Panc1 (cell line): ENCODE results near the gene LAMA5. TPM values are rescaled to one million over a fixed set of nuclear protein-coding genes. Genes with fewer than 3 reads are reported as not detected.

ENCODE experiments used
- ATAC-seq: fragments of 200-7000 bp; cut with Tn5 transposase; 2 replicates; pipeline ENCODE4 v1.9.1; 2020; ENCODE audit warnings: mild to moderate bottlenecking, moderate library complexity
- BruUV-seq: library from RNA; stranded (reverse); fragments of 400-500 nt; replicated peaks from 2 replicates; lab custom pipeline; 2021; lab: Mats Ljungman, UMichigan
- CTCF ChIA-PET: fragments of 300-600 bp; sonication (Branson Sonifier 250); formaldehyde crosslinking; loops from one replicate; lab custom pipeline; 2022; ENCODE audit warnings: antibody characterized with exemption; lab: Charles Lee
- POLR2A ChIA-PET: fragments of 300-600 bp; sonication (Branson Sonifier 250); formaldehyde crosslinking; loops from one replicate; lab custom pipeline; 2022; ENCODE audit warnings: antibody characterized with exemption; lab: Charles Lee
- DNase-seq: peaks from one replicate; pipeline ENCODE4 v3.0.0-alpha.2; 2010; ENCODE audit warnings: low read depth, low spot score
- H3K27ac ChIP-seq: 2 replicates; pipeline ENCODE4 v1.5.1; 2011; ENCODE audit warnings: mild to moderate bottlenecking, low read length, inconsistent platforms
- H3K27me3 ChIP-seq: fragments of 200-500 bp; sonication (Bioruptor generic); 2 replicates; pipeline ENCODE4 v1.6.0; 2014; ENCODE audit warnings: low read length, inconsistent platforms; ENCODE audit not compliant: control insufficient read depth, insufficient read depth
- H3K36me3 ChIP-seq: fragments of 200-500 bp; sonication (Bioruptor generic); 2 replicates; pipeline ENCODE4 v1.5.1; 2014; ENCODE audit warnings: inconsistent platforms, mild to moderate bottlenecking, low read length, moderate library complexity; ENCODE audit not compliant: control insufficient read depth, insufficient read depth
- H3K4me1 ChIP-seq: 2 replicates; pipeline ENCODE4 v1.5.1; 2011; ENCODE audit warnings: inconsistent platforms, mild to moderate bottlenecking, low read length, moderate library complexity; ENCODE audit not compliant: control insufficient read depth, insufficient read depth
- H3K4me3 ChIP-seq, 2 experiments: 2 replicates each; pipeline ENCODE4 v1.5.1; 2011 to 2012; ENCODE audit warnings: low read depth in 2 of 2, low read length in 2 of 2, mild to moderate bottlenecking in 2 of 2, inconsistent platforms in 1 of 2, moderate library complexity in 1 of 2
- H3K9me3 ChIP-seq: fragments of 200-500 bp; sonication (Bioruptor generic); 2 replicates; pipeline ENCODE4 v1.5.1; 2014; ENCODE audit warnings: low read depth, mild to moderate bottlenecking, inconsistent platforms, low read length, moderate library complexity; ENCODE audit not compliant: control insufficient read depth, insufficient read depth
- CTCF ChIP-seq: fragments of 450-650 bp; IDR thresholded peaks from 2 replicates; pipeline ENCODE4 v1.5.1; 2017; ENCODE audit warnings: mild to moderate bottlenecking
- POLR2AphosphoS5 ChIP-seq: IDR thresholded peaks from 2 replicates; pipeline ENCODE4 v1.6.1; 2012; ENCODE audit warnings: mild to moderate bottlenecking, low read depth, low read length, moderate library complexity
- REST ChIP-seq, 2 experiments: IDR thresholded peaks; 2 replicates each; pipeline ENCODE4 v1.6.1; 2011 to 2012; ENCODE audit warnings: low read depth in 2 of 2, control low read depth in 1 of 2, low read length in 1 of 2, mild to moderate bottlenecking in 1 of 2, moderate library complexity in 1 of 2; ENCODE audit not compliant: insufficient read depth in 1 of 2
- SIN3A ChIP-seq: IDR thresholded peaks from 2 replicates; pipeline ENCODE4 v1.6.1; 2012; ENCODE audit warnings: low read depth, mild to moderate bottlenecking, low read length, moderate library complexity, borderline replicate concordance; ENCODE audit not compliant: insufficient read depth
- TCF7L2 ChIP-seq: IDR thresholded peaks from 2 replicates; pipeline ENCODE4 v1.6.1; 2011; ENCODE audit warnings: mild to moderate bottlenecking, low read depth, low read length, inconsistent platforms
- in situ Hi-C: cut with HindIII; loops from 2 replicates; pipeline ENCODE4 v1.10.0; 2016; ENCODE audit warnings: low sequenced_read_pairs, low pct_unique_long_range_greater_than_20kb
- intact Hi-C: fragments of 100-400 bp; cut with micrococcal nuclease; formaldehyde crosslinking; loops from one replicate; pipeline ENCODE4 v1.10.0; 2022; ENCODE audit not compliant: unreplicated experiment
- total RNA-seq: library from RNA; stranded (reverse); gene quantifications from one replicate; pipeline ENCODE4 v1.2.1, GENCODE V29; 2021; ENCODE audit not compliant: unreplicated experiment

LAMA5 gene
- total RNA-seq, 1 experiment from 2014 or later = 497 TPM

GRCh38 chr20:62342910-62343309, 24.2 kb downstream of the LAMA5 start:
- no peaks in the 10 kb centered on the region for H3K27me3 ChIP-seq
- H3K4me1 ChIP-seq = no peaks in the 10 kb centered on the region
- peaks cover 29% of the 10 kb centered on the region for H3K36me3 ChIP-seq
- ChIA-PET POLR2A (no interaction called here), CTCF (no interaction called here)
- no peaks in the 10 kb centered on the region for H3K9me3 ChIP-seq
- no peak for ATAC-seq
- no peak overlapping the region for H3K27ac ChIP-seq
- BruUV-seq = TSS peak; percentile 41
- no peak for TF ChIP-seq TCF7L2
- TF ChIP-seq CTCF = no peak
- no peak for TF ChIP-seq POLR2AphosphoS5
- TF ChIP-seq SIN3A = no peak
- TF ChIP-seq REST (IDR thresholded peaks at IDR 0.05; ENCODE audit: insufficient read depth in 1 of 2, low read depth in 2 of 2, low read length in 1 of 2) = no peak
- intact Hi-C loops (loop anchor here (5.0 kb wide), 1 partner anchor 39 kb away; no protein-coding TSS in a partner anchor), in situ Hi-C loops (no loop called here)
- no peak for DNase-seq
- H3K4me3 ChIP-seq = no peak overlapping the region

GRCh38 chr20:62339647-62340062, 27.5 kb downstream of the LAMA5 start:
- no peak for DNase-seq
- BruUV-seq = TSS peak; percentile 27
- H3K36me3 ChIP-seq = peaks cover 27% of the 10 kb centered on the region
- intact Hi-C loops (loop anchor here (5.0 kb wide), 1 partner anchor 43 kb away; no protein-coding TSS in a partner anchor), in situ Hi-C loops (no loop called here)
- TF ChIP-seq POLR2AphosphoS5 = no peak
- TF ChIP-seq SIN3A = no peak
- TF ChIP-seq REST (IDR thresholded peaks at IDR 0.05; ENCODE audit: insufficient read depth in 1 of 2, low read depth in 2 of 2, low read length in 1 of 2) = no peak
- no peak overlapping the region for H3K4me3 ChIP-seq
- H3K27ac ChIP-seq = no peak overlapping the region
- no peak for ATAC-seq
- no peaks in the 10 kb centered on the region for H3K9me3 ChIP-seq
- POLR2A ChIA-PET = no interaction called here
- H3K4me1 ChIP-seq = no peaks in the 10 kb centered on the region
- no peaks in the 10 kb centered on the region for H3K27me3 ChIP-seq
- CTCF ChIA-PET = no interaction called here
